HG02798 (cell line): ENCODE measurements around the gene USP47.

Experiments used
- ATAC-seq: cut with Tn5 transposase; IDR thresholded peaks from one replicate; pipeline ENCODE4 v1.9.1; 2021; ENCODE audit warnings: mild to moderate bottlenecking; ENCODE audit not compliant: unreplicated experiment, poor library complexity

The USP47 gene, protein sequence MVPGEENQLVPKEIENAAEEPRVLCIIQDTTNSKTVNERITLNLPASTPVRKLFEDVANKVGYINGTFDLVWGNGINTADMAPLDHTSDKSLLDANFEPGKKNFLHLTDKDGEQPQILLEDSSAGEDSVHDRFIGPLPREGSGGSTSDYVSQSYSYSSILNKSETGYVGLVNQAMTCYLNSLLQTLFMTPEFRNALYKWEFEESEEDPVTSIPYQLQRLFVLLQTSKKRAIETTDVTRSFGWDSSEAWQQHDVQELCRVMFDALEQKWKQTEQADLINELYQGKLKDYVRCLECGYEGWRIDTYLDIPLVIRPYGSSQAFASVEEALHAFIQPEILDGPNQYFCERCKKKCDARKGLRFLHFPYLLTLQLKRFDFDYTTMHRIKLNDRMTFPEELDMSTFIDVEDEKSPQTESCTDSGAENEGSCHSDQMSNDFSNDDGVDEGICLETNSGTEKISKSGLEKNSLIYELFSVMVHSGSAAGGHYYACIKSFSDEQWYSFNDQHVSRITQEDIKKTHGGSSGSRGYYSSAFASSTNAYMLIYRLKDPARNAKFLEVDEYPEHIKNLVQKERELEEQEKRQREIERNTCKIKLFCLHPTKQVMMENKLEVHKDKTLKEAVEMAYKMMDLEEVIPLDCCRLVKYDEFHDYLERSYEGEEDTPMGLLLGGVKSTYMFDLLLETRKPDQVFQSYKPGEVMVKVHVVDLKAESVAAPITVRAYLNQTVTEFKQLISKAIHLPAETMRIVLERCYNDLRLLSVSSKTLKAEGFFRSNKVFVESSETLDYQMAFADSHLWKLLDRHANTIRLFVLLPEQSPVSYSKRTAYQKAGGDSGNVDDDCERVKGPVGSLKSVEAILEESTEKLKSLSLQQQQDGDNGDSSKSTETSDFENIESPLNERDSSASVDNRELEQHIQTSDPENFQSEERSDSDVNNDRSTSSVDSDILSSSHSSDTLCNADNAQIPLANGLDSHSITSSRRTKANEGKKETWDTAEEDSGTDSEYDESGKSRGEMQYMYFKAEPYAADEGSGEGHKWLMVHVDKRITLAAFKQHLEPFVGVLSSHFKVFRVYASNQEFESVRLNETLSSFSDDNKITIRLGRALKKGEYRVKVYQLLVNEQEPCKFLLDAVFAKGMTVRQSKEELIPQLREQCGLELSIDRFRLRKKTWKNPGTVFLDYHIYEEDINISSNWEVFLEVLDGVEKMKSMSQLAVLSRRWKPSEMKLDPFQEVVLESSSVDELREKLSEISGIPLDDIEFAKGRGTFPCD (N-terminal part only)

GRCh38 chr11:11841723-11842420, at the start of gene USP47:
USP47 (plus strand) TSS chr11:11841972; CDS start chr11:11842186, 214 bp downstream.
- peak; percentile 79 for ATAC-seq

DNA sequence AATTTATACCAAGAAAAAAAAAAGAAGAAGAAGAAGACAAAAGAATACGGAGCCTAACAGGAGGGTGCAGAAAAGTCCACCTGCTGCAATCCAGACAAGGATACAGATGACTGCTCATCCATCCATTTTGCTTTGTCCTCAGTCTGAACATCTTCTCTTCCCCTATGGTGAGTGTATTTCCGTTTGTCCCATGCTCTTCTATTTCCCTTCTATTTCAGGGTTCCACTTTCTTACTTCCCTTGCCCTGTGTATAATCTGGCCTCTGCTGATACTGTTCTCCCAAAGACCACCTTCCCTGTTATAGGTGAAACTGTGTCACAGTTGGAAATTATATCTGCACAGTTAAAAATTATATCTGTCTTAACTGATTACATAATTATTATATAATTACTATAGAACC, 48.7 kb upstream of the USP47 start:
- no peak for ATAC-seq

DNA sequence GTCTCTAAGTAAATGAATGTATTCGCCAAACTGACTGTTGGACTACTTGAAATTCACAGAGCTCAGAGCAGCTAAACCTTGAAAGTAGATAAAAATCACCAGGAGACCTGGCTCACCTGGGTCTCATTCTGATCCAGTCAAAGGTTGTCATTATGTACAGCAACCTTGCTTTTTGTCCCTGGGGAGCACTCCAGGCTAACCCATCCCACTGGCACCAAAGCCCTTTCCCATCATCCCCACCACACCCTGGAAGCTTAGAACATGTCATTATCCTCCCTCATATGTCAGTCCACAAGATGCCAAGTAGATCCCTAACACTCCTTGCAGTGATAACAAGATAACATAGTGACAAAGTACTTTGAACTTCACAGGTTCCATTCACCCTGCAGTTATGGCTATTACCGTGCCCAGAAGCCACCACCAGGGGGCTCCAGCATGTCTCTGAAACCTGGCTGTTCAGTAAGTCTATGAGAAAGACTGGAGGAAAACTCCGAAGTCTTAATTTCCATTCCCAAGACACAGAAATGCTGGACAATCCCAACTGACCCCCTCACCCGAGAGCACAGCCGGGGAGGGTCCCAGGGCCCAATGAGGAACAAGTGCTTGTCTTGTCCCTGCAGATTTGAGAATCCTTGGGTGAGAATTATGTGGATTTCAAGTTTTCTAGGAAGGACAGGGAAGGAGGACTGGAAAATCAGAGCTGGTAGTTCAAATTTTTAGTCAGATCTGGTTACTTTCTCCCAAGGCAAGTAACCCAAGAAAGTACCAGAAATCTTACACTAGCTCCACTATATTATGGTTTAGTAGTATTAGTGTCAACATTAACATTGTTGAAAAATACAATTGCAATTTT, 43.0 kb upstream of the USP47 start:
- peak; percentile 81 for ATAC-seq

DNA sequence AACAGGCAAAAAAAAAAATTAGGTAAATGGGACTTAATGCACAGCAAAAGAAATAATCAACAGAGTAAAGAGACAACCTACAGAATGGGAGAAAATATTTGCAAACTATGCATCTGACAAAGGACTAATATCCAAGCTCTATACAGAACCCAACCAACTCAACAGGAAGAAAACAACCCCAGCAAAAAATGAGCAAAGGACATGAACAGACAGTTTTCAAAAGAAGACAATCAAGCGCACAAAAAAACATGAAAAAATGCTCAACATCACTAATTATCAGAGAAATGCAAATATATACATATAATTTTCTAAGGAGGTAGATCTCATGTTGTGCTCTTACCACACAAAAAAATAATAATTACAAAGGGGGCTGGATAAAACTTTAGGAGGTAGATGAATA, 36.5 kb upstream of the USP47 start:
- no peak for ATAC-seq

DNA sequence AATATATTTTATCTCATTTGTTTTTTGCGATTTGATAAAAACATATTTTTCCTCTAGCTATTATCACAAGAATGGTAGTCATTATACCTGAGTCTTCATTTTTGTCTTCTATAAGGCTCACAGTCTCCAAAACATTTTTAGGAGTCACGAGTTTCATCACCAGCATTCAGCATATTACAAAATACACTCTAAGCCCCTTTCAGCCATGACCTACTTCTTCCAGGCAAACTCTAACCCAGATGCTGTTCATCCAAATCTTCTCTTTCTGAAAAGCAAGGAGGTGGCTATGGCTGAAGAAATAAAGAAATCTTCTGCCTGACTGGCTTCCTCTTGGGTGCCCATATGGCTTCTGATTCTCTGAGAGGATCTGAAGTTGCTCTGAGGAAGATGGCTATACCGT, 35.7 kb upstream of the USP47 start:
- ATAC-seq = no peak

DNA sequence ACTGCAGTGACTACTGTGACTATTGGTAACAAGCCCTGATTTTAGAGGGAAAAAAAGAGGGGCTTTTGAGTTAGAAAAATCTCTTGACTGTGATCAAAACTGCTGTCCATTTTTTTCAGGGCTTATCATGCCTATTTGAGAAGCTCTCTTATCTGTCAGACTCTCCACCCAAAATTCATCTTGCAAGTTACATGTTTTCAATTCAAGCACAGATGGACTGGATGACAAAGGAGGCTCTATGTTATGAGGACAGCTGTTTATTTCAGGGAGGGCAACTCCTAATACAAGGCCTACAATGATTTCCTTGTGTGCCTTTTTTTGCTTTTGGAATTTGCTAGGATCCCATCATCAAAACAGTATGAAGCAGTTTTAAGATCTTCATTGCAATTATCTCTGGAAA, 35.2 kb upstream of the USP47 start:
- ATAC-seq = no peak

- ATAC-seq = no peak
Measured at GRCh38 chr11:11807811-11808782, 33.7 kb upstream of the USP47 start.

DNA sequence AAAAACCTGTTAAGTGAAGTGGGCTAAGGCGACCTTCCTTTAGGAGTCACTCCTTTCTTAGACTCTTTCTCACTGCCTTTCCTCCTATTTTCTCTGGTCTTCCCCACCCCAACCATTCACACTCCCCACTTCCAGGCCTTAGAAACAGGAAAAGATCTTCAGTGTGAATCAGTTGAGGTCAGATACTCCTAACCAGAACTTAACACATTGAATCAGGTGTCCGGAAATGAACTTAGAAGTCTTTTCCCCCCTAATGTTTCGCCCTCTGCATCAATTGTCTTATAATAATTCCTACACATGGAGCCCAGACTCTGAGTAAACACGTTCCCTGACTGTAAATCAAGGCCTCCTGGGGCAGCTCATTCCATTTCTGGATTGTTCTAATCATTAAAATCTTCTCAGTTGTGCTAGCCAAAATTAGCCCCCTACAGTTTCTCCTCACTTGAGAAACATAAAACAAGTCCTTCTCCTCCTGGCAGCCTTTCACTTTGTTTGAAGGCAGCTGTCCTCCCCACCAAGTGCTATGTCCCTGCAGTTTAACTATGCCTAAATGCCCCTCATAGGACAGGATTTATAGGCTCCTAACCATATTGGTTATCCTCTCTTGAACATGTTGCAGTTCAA, 32.7 kb upstream of the USP47 start:
- ATAC-seq = no peak

DNA sequence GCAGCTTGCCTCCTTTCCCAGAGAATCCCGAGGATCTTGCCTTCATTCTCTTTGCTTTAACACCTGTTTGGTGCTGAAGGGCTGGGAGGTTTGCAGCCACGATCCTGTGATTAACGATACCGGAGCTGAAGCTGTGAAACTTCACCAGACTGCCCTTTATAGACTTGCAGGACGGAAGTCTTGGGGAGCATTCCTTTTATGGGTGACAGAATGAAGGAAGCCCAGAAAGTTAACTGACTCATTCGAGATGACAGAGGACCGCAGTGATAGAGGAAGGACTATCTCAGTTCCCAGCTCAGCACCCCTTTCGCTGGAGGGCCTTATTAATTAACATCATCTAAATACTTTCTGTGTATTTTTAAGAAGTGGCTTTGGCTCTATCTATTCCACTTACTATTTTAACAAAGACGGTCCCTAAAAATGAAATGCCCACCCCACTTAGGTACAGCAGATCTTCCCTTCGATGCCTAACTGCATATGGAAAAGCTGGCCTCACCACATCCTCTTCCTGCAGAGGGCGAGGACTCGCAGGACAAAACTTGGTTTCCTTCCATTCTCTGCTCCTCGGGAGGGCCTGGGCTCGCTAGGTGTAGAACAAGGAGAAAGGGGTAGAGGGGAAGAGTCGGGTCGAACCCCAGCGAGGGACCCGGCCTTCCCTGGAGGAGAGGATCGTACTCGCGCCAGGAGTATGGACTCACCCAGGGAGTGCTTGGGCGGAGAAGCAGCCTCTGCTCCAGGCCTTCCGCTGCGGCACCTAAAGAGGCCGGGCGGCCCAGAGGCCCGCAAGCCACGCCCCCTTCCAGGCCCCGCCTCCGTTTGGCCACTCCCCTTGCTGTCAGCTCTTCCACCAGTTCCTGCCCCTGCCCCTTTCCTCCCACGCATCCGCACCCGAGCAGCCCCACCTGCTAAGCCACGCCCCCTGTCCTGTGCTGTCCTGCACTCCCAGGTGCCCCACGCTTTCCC, 30.7 kb upstream of the USP47 start:
- ATAC-seq = no peak

- ATAC-seq = no peak
Measured at GRCh38 chr11:11813288-11813962, 28.3 kb upstream of the USP47 start.

- ATAC-seq = no peak
Measured at GRCh38 chr11:11814614-11815452, 26.9 kb upstream of the USP47 start.

GRCh38 chr11:11816511-11817314, 25.1 kb upstream of the USP47 start:
- no peak for ATAC-seq

DNA sequence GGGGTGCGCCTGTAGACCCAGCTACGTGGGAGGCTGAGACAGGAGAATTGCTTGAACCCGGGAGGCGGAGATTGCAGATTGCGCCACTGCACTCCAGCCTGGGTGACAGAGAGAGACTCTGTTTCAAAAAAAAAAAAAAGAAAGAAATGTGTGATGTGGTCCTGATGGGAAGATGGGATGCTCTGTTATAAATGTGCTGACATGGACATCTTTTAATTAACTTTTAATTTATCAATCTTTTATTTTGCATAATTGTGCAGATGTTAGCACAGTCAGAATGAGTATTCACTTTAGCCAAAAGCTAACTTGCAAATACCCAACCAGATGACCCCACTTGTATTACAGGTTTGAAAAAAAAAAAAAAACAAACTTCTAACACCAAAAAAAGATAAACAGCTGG, 23.8 kb upstream of the USP47 start:
- ATAC-seq = no peak

- ATAC-seq = no peak
Measured at GRCh38 chr11:11818529-11819121, 23.1 kb upstream of the USP47 start.
